ENCODE measurements around the gene VPS13A.
A peak's percentile ranks its signal among the peaks of the same experiment; 100 is the strongest.
"Not testable (repeated sequence)": the region's sequence is repeated elsewhere in the genome, so short reads cannot be mapped to it uniquely, and the experiment has no call there.

VPS13A gene

DNA sequence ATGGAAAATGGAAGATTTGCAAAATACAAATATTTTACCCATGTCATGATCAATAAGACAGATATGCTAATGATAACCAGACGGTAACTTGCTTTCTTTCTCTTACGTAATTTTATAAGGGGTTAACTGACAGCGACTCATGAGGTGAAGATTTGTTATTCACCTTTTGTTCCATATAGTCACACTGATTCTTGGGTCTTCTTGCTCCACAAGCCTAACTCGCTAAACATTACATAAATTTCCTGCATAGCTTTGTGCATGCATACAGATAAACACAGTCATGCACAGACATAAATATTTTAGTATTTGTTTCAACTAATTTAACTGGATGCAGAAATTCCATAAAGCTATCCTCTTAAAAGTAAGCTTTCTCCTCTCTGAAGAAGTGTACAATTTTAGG, 225.9 kb downstream of the VPS13A start:
- H3K4me3 ChIP-seq (ENCODE audit: low read length): no peak overlapping the region
- TF ChIP-seq, protein P1, sequence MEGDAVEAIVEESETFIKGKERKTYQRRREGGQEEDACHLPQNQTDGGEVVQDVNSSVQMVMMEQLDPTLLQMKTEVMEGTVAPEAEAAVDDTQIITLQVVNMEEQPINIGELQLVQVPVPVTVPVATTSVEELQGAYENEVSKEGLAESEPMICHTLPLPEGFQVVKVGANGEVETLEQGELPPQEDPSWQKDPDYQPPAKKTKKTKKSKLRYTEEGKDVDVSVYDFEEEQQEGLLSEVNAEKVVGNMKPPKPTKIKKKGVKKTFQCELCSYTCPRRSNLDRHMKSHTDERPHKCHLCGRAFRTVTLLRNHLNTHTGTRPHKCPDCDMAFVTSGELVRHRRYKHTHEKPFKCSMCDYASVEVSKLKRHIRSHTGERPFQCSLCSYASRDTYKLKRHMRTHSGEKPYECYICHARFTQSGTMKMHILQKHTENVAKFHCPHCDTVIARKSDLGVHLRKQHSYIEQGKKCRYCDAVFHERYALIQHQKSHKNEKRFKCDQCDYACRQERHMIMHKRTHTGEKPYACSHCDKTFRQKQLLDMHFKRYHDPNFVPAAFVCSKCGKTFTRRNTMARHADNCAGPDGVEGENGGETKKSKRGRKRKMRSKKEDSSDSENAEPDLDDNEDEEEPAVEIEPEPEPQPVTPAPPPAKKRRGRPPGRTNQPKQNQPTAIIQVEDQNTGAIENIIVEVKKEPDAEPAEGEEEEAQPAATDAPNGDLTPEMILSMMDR (IDR thresholded peaks at IDR 0.05; ENCODE audit: insufficient read depth, low read depth, low read length, missing control alignments): no peak
- DNase-seq (ENCODE audit: low read depth): peak; percentile 51

DNA sequence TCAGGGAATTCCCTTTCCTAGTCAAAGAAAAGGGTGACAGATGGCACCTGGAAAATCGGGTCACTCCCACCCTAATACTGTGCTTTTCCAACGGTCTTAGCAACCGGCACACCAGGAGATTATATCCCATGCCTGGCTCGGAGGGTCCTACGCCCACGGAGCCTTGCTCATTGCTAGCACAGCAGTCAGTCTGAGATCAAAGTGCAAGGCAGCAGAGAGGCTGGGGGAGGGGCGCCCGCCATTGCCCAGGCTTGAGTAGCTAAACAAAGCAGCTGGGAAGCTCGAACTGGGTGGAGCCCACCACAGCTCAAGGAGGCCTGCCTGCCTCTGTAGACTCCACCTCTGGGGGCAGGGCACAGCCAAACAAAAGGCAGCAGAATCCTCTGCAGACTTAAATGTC, 231.2 kb downstream of the VPS13A start:
- H3K4me3 ChIP-seq (ENCODE audit: low read length); DNase-seq (ENCODE audit: low read depth): not testable (repeated sequence)

- DNase-seq (ENCODE audit: low read depth): peak; percentile 84
- no peak overlapping the region for H3K4me3 ChIP-seq (ENCODE audit: low read length)
- TF ChIP-seq, protein P1 (IDR thresholded peaks at IDR 0.05; ENCODE audit: insufficient read depth, low read depth, low read length, missing control alignments): no peak
These were observed 240.2 kb downstream of the VPS13A start for GRCh38 chr9:77417566-77417965.

GRCh38 chr9:77418226-77418625, 240.9 kb downstream of the VPS13A start:
- no peak overlapping the region for H3K4me3 ChIP-seq (ENCODE audit: low read length)
- TF ChIP-seq, protein P1 (IDR thresholded peaks at IDR 0.05; ENCODE audit: insufficient read depth, low read depth, low read length, missing control alignments): no peak
- DNase-seq (ENCODE audit: low read depth): no peak

DNA sequence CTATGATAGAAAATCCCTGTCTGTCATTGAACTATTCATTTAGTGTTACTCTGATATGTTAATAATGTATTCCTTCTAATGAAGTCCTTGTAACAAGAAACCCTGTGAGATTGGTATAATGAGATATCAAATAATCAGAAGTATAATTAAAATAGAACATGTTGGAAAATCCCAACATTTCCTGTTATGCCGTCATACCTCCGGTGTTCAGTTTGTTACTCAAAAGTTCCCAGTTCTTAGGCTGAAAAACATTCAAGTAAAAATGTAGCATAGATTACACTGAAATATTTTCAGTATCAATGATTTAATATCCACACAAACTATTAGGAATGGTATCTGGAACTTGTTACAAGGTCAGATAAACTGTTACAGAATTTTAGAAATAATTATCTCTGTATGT, 243.3 kb downstream of the VPS13A start:
- TF ChIP-seq, protein P1 (IDR thresholded peaks at IDR 0.05; ENCODE audit: insufficient read depth, low read depth, low read length, missing control alignments): no peak
- DNase-seq (ENCODE audit: low read depth): no peak
- H3K4me3 ChIP-seq (ENCODE audit: low read length): no peak overlapping the region

DNA sequence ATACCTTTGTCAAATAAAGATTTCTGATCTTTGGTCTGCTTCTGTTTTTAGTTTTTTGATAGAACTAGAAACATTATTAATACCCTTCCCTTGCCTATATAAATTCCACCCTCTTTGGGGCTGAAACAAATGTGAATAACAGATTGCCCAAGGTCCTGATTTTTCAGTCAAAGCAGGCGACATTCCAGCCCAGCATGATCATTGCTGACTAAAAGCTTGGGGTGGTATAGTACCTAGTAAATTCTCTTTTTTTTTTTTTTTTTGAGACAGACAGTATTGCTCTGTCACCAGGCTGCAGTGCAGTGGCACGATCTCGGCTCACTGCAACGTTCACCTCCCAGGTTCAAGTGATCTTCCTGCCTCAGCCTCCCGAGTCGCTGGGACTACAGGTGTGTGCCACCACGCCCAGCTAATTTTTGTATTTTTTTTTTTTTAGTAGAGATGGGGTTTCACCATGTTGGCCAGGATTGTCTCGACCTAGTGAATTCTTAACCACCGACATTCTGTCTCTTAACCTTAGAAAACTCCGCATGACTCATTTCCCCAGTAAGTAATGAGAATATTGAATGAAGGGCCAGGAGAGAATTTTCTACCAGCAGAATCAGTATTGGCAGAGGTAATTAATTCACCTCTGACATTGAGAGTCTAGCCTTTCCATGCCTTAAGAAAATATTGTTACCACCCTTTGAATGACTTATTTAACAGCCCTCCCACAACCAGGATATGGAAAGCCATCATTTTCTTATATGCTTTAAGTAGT, 244.4 kb downstream of the VPS13A start:
- no peak overlapping the region for H3K4me3 ChIP-seq (ENCODE audit: low read length)
- peak; percentile 27 for DNase-seq (ENCODE audit: low read depth)
- TF ChIP-seq, protein P1 (IDR thresholded peaks at IDR 0.05; ENCODE audit: insufficient read depth, low read depth, low read length, missing control alignments): no peak

DNA sequence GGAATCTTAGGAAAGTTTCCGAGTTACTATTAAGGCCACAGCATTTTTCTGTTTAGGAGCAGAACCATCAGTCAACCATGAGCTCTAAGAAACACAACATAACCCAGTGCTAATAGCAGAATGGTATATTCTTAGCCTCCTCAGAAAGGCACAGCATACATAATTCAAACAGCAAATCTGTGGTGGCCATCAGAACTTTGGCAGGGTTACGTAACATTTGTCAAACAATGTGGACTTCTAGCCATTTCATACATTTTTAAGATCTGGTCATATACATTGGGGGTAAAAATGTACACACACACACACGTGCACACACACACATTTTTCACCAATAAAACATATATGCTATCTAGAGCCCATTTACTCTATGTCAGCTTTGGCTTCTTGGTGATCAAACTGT, 245.6 kb downstream of the VPS13A start:
- TF ChIP-seq, protein P1 (IDR thresholded peaks at IDR 0.05; ENCODE audit: insufficient read depth, low read depth, low read length, missing control alignments): no peak
- no peak for DNase-seq (ENCODE audit: low read depth)
- no peak overlapping the region for H3K4me3 ChIP-seq (ENCODE audit: low read length)
